Measurements from ENCODE around the gene BBLN. TPM values are rescaled to one million over a fixed set of nuclear protein-coding genes. Genes with fewer than 3 reads are reported as not detected.

The BBLN gene
- total RNA-seq, 1 donor from 2014 or later: 47.3 TPM

DNA sequence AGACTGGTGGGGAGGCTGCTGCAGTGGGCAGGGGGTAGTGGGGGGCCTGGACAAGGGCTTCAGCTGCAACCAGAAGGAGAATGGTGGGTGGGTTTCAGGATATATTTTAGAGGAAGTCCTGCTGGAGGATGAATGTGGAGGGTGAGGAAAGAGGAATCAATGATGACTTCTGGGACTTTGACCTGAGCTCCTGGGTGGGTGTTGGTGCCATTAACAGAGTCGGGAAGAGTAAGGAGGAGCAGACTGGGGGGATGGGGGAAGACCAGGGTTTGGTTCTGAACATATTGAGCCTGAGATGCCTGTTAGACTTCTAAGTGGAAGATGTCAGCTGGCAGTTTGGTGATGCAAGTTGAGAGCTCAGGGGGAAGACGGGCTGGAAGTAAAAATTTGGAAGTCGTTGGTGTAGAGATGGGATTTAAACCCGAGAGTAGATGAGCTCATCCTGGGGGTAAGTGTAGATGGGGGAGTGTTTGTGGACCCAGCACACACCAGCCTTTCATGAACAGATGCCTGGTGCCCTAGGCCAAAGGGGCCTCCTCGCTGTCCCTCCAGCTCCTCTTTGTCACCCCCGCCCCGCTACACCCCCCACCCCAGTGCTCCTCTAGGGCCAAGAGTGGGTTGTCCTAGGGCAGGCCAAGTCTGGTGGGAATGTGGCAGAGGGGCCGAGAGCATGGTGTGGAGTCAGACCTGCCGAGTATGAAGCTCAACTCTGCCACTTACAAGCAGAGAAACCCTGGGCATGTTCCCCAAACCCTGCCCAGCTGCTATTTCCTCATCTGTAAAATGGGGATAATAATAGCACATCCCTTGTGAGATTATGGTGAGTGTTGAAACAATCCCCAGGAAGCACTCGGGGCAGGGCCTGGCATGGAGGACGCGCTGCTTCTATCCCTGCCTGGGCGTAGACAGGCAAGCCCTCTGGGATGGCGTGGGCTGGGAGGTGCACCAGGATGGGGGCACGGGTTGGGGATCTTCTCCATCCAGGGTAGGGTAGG is 47.1 kb downstream of the BBLN start:
- peaks cover 12% of the 10 kb centered on the region for H4K20me1 ChIP-seq (ENCODE audit: insufficient read depth, low read length)
- Mint-ChIP-seq H3K4me3 (ENCODE audit: unreplicated experiment) (no peak overlapping the region), H3K4me1 (ENCODE audit: low read depth, unreplicated experiment) (peaks cover 22% of the 10 kb centered on the region), H3K27me3 (ENCODE audit: low read depth, unreplicated experiment) (peaks cover 3% of the 10 kb centered on the region), H3K27ac (ENCODE audit: unreplicated experiment) (no peak overlapping the region), H3K9me3 (ENCODE audit: unreplicated experiment) (no peaks in the 10 kb centered on the region), H3K36me3 (ENCODE audit: low read depth, unreplicated experiment) (no peaks in the 10 kb centered on the region)
- no peaks in the 10 kb centered on the region for H3K9me3 ChIP-seq (ENCODE audit: insufficient read depth, low read depth, low read length)
- H3K27ac ChIP-seq (ENCODE audit: low read depth, low read length): no peak overlapping the region
- H3K27me3 ChIP-seq (ENCODE audit: insufficient read depth, low read length): no peaks in the 10 kb centered on the region
- FAIRE-seq: no peak
- H3K4me1 ChIP-seq (ENCODE audit: insufficient read depth, low read length): peaks cover 19% of the 10 kb centered on the region
- no peak overlapping the region for H3K9ac ChIP-seq (ENCODE audit: low read length)
- no peak overlapping the region for H2AFZ ChIP-seq (ENCODE audit: low read depth, low read length)
- H3K4me2 ChIP-seq (ENCODE audit: low read length): no peak overlapping the region
- H3K4me3 ChIP-seq (ENCODE audit: insufficient read depth, low read depth, low read length): no peak overlapping the region
- DNase-seq (ENCODE audit: low read depth): no peak
- no peaks in the 10 kb centered on the region for H3K36me3 ChIP-seq (ENCODE audit: insufficient read depth, low read length)
- peaks cover 8% of the 10 kb centered on the region for H3K79me2 ChIP-seq (ENCODE audit: insufficient read depth, low read length)
- no peak for TF ChIP-seq EZH2 (IDR thresholded peaks at IDR 0.05; ENCODE audit: insufficient read depth, low read length)
- TF ChIP-seq, protein P1, sequence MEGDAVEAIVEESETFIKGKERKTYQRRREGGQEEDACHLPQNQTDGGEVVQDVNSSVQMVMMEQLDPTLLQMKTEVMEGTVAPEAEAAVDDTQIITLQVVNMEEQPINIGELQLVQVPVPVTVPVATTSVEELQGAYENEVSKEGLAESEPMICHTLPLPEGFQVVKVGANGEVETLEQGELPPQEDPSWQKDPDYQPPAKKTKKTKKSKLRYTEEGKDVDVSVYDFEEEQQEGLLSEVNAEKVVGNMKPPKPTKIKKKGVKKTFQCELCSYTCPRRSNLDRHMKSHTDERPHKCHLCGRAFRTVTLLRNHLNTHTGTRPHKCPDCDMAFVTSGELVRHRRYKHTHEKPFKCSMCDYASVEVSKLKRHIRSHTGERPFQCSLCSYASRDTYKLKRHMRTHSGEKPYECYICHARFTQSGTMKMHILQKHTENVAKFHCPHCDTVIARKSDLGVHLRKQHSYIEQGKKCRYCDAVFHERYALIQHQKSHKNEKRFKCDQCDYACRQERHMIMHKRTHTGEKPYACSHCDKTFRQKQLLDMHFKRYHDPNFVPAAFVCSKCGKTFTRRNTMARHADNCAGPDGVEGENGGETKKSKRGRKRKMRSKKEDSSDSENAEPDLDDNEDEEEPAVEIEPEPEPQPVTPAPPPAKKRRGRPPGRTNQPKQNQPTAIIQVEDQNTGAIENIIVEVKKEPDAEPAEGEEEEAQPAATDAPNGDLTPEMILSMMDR (IDR thresholded peaks at IDR 0.05; ENCODE audit: insufficient read depth, low read depth, low read length): no peak

DNA sequence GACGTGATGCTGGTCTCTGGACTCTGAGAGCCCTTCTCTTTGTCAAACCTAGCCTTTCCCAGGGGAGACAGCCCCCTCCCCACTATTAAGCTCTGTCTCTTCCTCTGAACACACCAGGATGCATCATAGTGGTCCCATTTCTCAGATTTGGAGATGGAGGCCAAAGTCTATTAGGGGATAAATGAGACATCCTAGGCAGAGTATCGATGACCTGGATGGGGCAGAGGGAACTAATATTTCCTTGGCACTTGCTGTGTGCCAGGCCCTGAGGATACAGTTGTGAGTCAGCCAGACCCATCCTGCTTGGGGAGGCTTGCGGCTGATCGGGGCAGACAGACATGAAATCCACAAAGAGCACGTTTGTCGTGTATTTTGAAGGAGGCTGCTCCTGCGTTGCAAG is 48.3 kb downstream of the BBLN start:
- peaks cover 14% of the 10 kb centered on the region for H3K4me1 Mint-ChIP-seq (ENCODE audit: low read depth, unreplicated experiment)
- H3K27ac Mint-ChIP-seq (ENCODE audit: unreplicated experiment): no peak overlapping the region
- H3K27me3 Mint-ChIP-seq (ENCODE audit: low read depth, unreplicated experiment): peaks cover 3% of the 10 kb centered on the region

More for the DNA sequence above, 48.3 kb downstream of the BBLN start:
- DNase-seq (ENCODE audit: low read depth): no peak
- Histone ChIP-seq H3K9ac (ENCODE audit: low read length) (no peak overlapping the region), H3K4me2 (ENCODE audit: low read length) (no peak overlapping the region), H4K20me1 (ENCODE audit: insufficient read depth, low read length) (peaks cover 12% of the 10 kb centered on the region), H3K79me2 (ENCODE audit: insufficient read depth, low read length) (peaks cover 8% of the 10 kb centered on the region), H3K4me3 (ENCODE audit: insufficient read depth, low read depth, low read length) (no peak overlapping the region), H2AFZ (ENCODE audit: low read depth, low read length) (no peak overlapping the region), H3K9me3 (ENCODE audit: insufficient read depth, low read depth, low read length) (no peaks in the 10 kb centered on the region), H3K27ac (ENCODE audit: low read depth, low read length) (no peak overlapping the region), H3K4me1 (ENCODE audit: insufficient read depth, low read length) (peaks cover 11% of the 10 kb centered on the region), H3K27me3 (ENCODE audit: insufficient read depth, low read length) (no peaks in the 10 kb centered on the region), H3K36me3 (ENCODE audit: insufficient read depth, low read length) (no peaks in the 10 kb centered on the region)
- H3K36me3 Mint-ChIP-seq (ENCODE audit: low read depth, unreplicated experiment): no peaks in the 10 kb centered on the region
- TF ChIP-seq, protein P1 (IDR thresholded peaks at IDR 0.05; ENCODE audit: insufficient read depth, low read depth, low read length): no peak
- TF ChIP-seq EZH2 (IDR thresholded peaks at IDR 0.05; ENCODE audit: insufficient read depth, low read length): no peak
- H3K9me3 Mint-ChIP-seq (ENCODE audit: unreplicated experiment): no peaks in the 10 kb centered on the region
- no peak for FAIRE-seq
- no peak overlapping the region for H3K4me3 Mint-ChIP-seq (ENCODE audit: unreplicated experiment)

Data from astrocyte (in vitro differentiated cells and primary cell).